HG02884 (cell line): ENCODE data around the gene BOLA3.
"Not testable (repeated sequence)": the region's sequence is repeated elsewhere in the genome, so short reads cannot be mapped to it uniquely, and the experiment has no call there.

Experiments used
- ATAC-seq: cut with Tn5 transposase; IDR thresholded peaks from one replicate; pipeline ENCODE4 v1.9.1; 2021; ENCODE audit warnings: mild to moderate bottlenecking, moderate library complexity; ENCODE audit not compliant: unreplicated experiment

BOLA3 gene

DNA sequence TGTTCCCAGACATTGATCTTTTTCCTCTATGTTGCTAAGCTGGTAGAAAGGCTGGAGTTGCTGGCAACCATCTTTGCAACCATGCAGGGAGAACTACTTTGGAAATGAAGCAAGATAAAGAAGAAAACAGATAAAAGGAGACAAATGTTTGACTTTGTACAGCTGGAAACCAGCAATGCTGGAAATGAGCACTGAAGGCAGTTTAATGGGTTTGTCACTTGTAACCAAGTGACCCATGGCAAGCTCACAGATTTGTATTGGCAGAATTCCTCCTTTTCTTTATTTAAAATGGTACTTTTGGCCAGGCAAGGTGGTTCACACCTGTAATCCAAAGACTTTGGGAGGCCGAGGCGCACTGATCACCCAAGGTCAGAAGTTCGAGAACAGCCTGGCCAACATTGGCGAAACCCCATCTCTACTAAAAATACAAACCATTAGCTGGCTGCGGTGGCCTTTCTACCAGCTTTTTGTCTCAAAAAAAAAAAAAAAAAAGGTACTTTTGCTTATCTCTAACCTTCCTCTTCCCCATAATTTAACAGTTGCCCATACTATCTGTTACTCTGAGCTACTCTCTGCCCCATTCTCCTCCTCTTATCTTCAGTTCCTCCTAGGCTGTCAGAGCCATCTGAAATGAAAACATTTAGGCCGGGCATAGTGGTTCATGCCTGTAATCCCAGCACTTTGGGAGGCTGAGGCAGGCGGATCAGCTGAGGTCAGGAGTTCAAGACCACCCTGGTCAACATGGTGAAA lies 2.0 kb upstream of the BOLA3 start:
- ATAC-seq = no peak

- no peak for ATAC-seq
Measured at GRCh38 chr2:74149247-74149525, 1.5 kb upstream of the BOLA3 start.

- no peak for ATAC-seq
Measured at GRCh38 chr2:74148457-74149246, 940 bp upstream of the BOLA3 start.

- ATAC-seq = peak; percentile 32
Measured at GRCh38 chr2:74146929-74147726, 584 bp downstream of the BOLA3 start.

- ATAC-seq = no peak
Measured at GRCh38 chr2:74142340-74142739, 5.4 kb downstream of the BOLA3 start.

DNA sequence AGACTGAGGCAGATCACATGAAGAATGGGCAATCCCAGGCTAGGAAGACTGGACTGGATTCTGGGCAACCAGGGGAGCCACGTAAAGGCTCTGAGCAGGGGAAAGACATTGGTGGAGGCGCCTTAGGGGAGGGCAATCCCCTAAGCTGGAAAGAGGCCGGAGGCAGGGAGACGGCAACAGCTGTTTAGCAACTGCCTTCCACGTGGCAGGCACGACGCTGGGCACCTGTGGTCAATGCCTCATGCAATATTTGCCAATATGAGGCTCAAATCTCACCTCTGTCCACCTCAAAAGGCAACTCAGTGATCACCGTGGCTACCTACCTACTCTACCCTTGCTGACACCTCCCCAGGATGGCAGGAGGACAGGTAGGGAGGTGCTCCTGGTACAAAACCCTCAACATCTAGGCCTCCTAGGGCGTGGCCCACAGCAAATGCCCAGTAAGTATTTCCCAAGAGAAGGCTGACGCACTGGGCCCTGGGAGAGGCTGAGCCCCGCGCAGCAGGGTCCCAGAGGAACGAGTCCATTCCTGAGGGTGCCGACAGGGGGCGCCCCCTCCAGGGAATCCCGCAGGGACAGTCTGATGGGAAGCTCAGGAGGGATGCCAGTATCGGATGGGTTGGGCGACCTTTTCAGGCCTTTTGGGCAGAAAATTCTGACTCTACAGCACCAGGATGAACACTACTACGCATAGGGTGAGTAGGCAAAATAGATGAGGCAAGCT lies 8.9 kb downstream of the BOLA3 start:
- ATAC-seq = no peak

DNA sequence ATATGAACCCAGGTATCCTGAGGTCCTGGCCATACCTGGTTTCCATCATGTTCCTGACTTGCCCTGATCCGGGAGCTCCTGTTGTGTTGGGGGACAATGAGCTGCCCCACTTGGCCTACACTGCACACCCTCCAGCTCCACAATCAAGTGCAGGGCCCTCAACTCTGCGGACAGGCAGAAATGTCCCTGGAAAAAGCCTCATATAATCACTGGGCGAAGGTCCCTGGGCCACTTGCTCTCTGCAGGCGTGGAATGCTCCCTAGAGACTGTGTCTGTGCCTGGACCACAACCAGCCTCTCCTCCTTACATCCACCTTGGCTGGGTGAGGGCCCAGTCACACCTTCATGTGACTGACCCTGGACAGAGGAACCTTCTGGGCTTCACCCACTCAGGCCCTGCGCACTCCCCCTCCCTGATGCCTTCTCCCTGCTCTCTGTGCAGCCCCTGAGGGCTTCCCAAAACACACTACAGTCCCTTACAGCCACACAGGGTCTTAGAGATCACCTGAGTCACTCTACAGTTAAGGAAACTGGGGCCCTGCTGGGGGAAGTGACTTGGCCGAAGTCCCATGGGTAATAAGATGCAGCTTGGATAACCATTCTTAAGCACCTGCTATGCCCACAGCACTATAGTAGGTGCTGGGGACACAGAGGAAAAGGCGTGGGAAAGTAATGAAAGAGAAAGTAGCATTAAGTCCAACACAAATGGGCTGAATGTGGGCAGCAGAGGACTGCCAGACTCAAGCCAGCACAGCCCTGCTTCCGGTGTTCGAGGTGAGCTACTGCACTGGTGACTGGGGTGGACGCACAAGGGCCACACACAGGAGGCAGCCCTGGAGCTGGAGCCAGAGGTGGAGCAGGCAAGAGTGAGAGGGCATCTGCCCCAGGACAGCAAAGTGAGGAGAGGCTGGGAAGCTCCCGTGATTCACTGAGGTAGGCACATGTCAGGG lies 9.8 kb downstream of the BOLA3 start:
- no peak for ATAC-seq

DNA sequence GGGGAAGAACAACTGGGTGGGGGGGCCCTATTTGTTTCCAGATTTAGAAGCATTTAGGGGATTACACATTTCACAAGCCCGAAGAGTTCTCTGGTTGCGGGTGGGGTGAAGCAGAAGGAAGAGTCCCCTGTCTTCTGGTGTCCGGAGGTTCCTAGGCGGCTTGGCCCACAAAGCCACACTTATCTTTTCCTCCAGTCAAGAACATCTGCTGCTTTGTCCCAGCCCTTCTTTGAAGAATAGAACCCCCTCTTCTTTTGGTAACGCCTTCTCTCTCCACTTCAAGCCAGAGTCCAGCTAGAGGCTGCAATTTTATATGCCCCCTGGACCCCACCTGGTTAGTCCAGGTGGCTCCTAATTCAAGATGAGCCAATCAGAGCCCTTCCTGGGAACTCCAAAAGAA lies 15.8 kb downstream of the BOLA3 start:
- no peak for ATAC-seq

GRCh38 chr2:74130211-74130995 lies 17.3 kb downstream of the BOLA3 start:
- no peak for ATAC-seq

DNA sequence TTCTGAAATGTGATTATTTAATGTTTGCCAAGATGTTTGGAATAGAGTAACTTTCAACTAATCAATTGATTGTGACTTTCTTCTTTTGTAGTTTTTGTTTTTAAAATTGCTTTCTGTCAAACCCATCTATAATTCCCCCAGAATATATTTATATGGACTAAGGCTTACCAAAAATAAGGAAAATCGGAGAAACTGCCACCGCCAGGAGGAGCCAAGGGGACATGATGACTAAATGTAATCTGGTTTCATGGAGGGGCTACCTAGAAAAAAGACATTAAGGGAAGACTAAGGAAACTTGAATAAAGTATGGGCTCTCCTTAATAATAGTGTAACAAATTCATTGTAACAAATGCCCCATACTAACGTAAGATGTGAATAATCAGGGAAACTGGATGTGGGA lies 19.5 kb downstream of the BOLA3 start:
- no peak for ATAC-seq

DNA sequence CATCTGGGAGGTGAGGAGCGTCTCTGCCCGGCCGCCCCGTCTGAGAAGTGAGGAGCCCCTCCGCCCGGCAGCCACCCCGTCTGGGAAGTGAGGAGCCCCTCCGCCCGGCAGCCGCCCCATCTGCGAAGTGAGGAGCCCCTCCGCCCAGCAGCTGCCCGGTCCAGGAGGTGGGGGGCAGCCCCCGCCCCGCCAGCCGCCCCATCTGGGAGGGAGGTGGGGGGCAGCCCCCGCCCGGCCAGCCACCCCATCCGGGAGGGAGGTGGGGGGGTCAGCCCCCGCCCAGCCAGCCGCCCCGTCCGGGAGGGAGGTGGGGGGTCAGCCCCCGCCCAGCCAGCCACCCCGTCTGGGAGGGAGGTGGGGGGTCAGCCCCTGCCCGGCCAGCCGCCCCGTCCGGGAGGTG lies 23.8 kb downstream of the BOLA3 start:
- ATAC-seq = not testable (repeated sequence)

DNA sequence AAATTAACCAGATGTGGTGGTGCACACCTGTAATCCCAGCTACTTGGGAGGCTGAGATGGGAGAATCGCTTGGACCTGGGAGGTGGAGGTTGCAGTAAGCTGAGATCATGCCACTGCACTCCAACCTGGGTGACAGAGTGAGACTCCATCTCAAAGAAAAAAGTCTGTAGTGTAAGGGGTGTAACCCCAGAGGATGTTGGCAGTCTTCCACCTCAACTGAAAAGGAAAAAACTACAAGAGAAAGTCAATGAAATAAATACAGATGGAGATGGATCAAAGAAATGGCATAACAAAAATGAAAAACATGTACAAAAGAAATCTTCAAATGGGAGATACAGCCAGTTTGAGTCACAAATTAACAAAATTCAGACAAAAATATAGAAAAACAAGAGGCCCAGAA lies 25.9 kb downstream of the BOLA3 start:
- not testable (repeated sequence) for ATAC-seq

GRCh38 chr2:74119912-74120825 lies 27.5 kb downstream of the BOLA3 start:
- peak; percentile 93 for ATAC-seq

DNA sequence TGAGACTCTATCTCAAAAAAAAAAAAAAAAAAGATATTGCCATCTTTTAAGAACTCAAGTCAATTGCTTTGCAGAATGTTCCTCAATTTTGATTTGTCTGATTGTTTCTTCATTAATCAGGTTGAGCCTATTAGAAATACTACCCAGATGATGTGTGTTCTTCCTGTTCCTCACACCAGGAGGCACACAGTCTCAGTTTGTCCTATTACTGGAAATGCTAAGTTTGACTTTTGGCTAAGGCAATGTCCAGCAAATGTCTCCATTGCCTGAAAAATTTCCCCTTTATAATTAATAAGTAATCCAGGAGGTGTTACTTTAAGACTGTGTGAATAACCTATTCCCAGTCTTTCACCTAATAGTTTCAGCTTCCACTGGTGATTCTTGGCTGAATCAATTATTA lies 28.4 kb downstream of the BOLA3 start:
- ATAC-seq = no peak

GRCh38 chr2:74111380-74111779 lies 36.3 kb downstream of the BOLA3 start:
- no peak for ATAC-seq

DNA sequence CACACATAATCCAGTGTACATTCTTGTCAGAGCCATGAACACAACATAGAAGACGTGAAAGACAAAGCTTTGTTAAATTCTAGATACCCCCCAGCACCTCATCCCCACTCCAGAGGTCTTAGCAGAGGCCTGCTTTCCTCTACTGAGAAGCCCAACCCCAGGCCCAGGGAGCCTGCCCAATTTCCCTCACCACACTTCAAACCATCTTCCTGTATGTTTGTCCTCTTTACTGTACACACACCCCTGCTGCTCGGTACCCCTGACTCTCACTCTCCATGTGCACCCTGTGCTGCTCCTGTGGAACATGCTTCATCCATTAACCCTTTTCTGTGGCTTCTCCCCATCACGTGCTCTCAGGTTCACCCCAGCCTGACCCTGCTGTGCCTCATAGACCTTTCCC lies 37.2 kb downstream of the BOLA3 start:
- ATAC-seq = no peak

GRCh38 chr2:74109551-74109950 lies 38.2 kb downstream of the BOLA3 start:
- no peak for ATAC-seq

GRCh38 chr2:74107071-74107470 lies 40.6 kb downstream of the BOLA3 start:
- no peak for ATAC-seq
